WI38 (cell line): ENCODE data around the gene HOXD11.

ENCODE experiments used
- H3K4me3 ChIP-seq: 2 replicates; pipeline ENCODE4 v1.5.1; 2011; ENCODE audit warnings: low read depth, mild to moderate bottlenecking, control low read depth, low read length
- CTCF ChIP-seq: IDR thresholded peaks from 2 replicates; pipeline ENCODE4 v1.5.1; 2012; ENCODE audit warnings: low read depth, mild to moderate bottlenecking, control low read depth, low read length

HOXD11 gene

GRCh38 chr2:176106581-176107539, at the start of gene HOXD11:
TSS of gene HOXD11 (plus strand) at chr2:176107280. CDS start at chr2:176107356, 76 bp downstream.
- H3K4me3 ChIP-seq, result no peak within 1 kb of the TSS
- no peak for TF ChIP-seq CTCF

- no peak for TF ChIP-seq CTCF
- H3K4me3 ChIP-seq, result no peak overlapping the region
Observed at GRCh38 chr2:176063958-176064357, 43.1 kb upstream of the HOXD11 start.

- TF ChIP-seq CTCF, result no peak
- no peak overlapping the region for H3K4me3 ChIP-seq
Observed at GRCh38 chr2:176066645-176067588, 40.2 kb upstream of the HOXD11 start.

GRCh38 chr2:176067589-176068418, 39.3 kb upstream of the HOXD11 start:
- H3K4me3 ChIP-seq, result no peak overlapping the region
- no peak for TF ChIP-seq CTCF

GRCh38 chr2:176068419-176068832, 38.7 kb upstream of the HOXD11 start:
- H3K4me3 ChIP-seq, result no peak overlapping the region
- TF ChIP-seq CTCF, result no peak

GRCh38 chr2:176071330-176072291, 35.5 kb upstream of the HOXD11 start:
- no peak for TF ChIP-seq CTCF
- H3K4me3 ChIP-seq, result no peak overlapping the region
